ENCODE results near the gene PPP1R17. TPM values are rescaled to one million over a fixed set of nuclear protein-coding genes. Genes with fewer than 3 reads are reported as not detected.

The PPP1R17 gene
- total and polyA plus RNA-seq, 5 experiments from 2014 or later, result not detected

- POLR2A ChIA-PET, result no interaction called here
- H3K36me3 Mint-ChIP-seq, result no peaks in the 10 kb centered on the region
- peaks cover 0 to 10% (median 0%) of the 10 kb centered on the region in 9 donors for H3K9me3 Mint-ChIP-seq
- H3K27ac Mint-ChIP-seq, result no peak overlapping the region
- DNase-seq (no peak), ATAC-seq (no peak)
- H3K27me3 Mint-ChIP-seq, result peaks cover 0 to 2% (median 0%) of the 10 kb centered on the region in 5 donors
- no peaks in the 10 kb centered on the region for H3K4me1 Mint-ChIP-seq
- no peak overlapping the region for H3K4me3 Mint-ChIP-seq
Measured at GRCh38 chr7:31679574-31680305, 7.3 kb upstream of the PPP1R17 start.

- ATAC-seq (no peak), DNase-seq (no peak)
- POLR2A ChIA-PET, result no interaction called here
- no peaks in the 10 kb centered on the region for H3K36me3 Mint-ChIP-seq
- peaks cover 0 to 4% (median 0%) of the 10 kb centered on the region in 4 donors for H3K4me1 Mint-ChIP-seq
- no peak overlapping the region for H3K27ac Mint-ChIP-seq
- H3K27me3 Mint-ChIP-seq, result peaks cover 0 to 1% (median 0%) of the 10 kb centered on the region in 5 donors
- H3K9me3 Mint-ChIP-seq, result peaks cover 0 to 10% (median 2%) of the 10 kb centered on the region in 9 donors
- H3K4me3 Mint-ChIP-seq, result no peak overlapping the region
Measured at GRCh38 chr7:31683445-31684225, 3.4 kb upstream of the PPP1R17 start.

- DNase-seq (no peak), ATAC-seq (no peak)
- Mint-ChIP-seq H3K9me3 (peaks cover 0 to 5% (median 0%) of the 10 kb centered on the region in 9 donors), H3K4me1 (peaks cover 0 to 4% (median 0%) of the 10 kb centered on the region in 4 donors), H3K4me3 (peak overlapping the region in 1 of 10 donors; percentile 52), H3K27ac (no peak overlapping the region), H3K36me3 (no peaks in the 10 kb centered on the region), H3K27me3 (peaks cover 0 to 1% (median 0%) of the 10 kb centered on the region in 5 donors)
- POLR2A ChIA-PET, result no interaction called here
Measured at GRCh38 chr7:31688372-31688771, 1.4 kb downstream of the PPP1R17 start.

GRCh38 chr7:31688996-31689395, 2.0 kb downstream of the PPP1R17 start:
- no peaks in the 10 kb centered on the region for H3K36me3 Mint-ChIP-seq
- H3K4me1 Mint-ChIP-seq, result peaks cover 0 to 4% (median 0%) of the 10 kb centered on the region in 4 donors

GRCh38 chr7:31690935-31691334, 3.9 kb downstream of the PPP1R17 start:
- DNase-seq, result no peak
- H3K4me1 Mint-ChIP-seq, result peaks cover 0 to 4% (median 0%) of the 10 kb centered on the region in 4 donors
- ATAC-seq, result no peak
- POLR2A ChIA-PET, result no interaction called here
- no peak overlapping the region for H3K27ac Mint-ChIP-seq
- no peak overlapping the region for H3K4me3 Mint-ChIP-seq
- H3K36me3 Mint-ChIP-seq, result no peaks in the 10 kb centered on the region
- H3K9me3 Mint-ChIP-seq, result peaks cover 0 to 20% (median 0%) of the 10 kb centered on the region in 9 donors
- peaks cover 0 to 6% (median 0%) of the 10 kb centered on the region in 5 donors for H3K27me3 Mint-ChIP-seq

More at GRCh38 chr7:31688996-31689395, 2.0 kb downstream of the PPP1R17 start:
- POLR2A ChIA-PET, result no interaction called here
- Mint-ChIP-seq H3K4me3 (no peak overlapping the region), H3K27ac (no peak overlapping the region), H3K9me3 (peaks cover 0 to 9% (median 0%) of the 10 kb centered on the region in 9 donors), H3K27me3 (peaks cover 0 to 1% (median 0%) of the 10 kb centered on the region in 5 donors)
- ATAC-seq (no peak), DNase-seq (no peak)

GRCh38 chr7:31692451-31692850, 5.4 kb downstream of the PPP1R17 start:
- H3K9me3 Mint-ChIP-seq, result peaks cover 0 to 20% (median 0%) of the 10 kb centered on the region in 9 donors
- no peak overlapping the region for H3K27ac Mint-ChIP-seq
- H3K36me3 Mint-ChIP-seq, result no peaks in the 10 kb centered on the region
- H3K4me3 Mint-ChIP-seq, result no peak overlapping the region
- POLR2A ChIA-PET, result no interaction called here
- ATAC-seq, result no peak
- peaks cover 0 to 4% (median 0%) of the 10 kb centered on the region in 4 donors for H3K4me1 Mint-ChIP-seq
- DNase-seq, result no peak
- peaks cover 0 to 6% (median 0%) of the 10 kb centered on the region in 5 donors for H3K27me3 Mint-ChIP-seq

GRCh38 chr7:31692871-31693270, 5.9 kb downstream of the PPP1R17 start:
- H3K4me3 Mint-ChIP-seq, result no peak overlapping the region
- ATAC-seq, result no peak
- H3K27me3 Mint-ChIP-seq, result peaks cover 0 to 6% (median 0%) of the 10 kb centered on the region in 5 donors

GRCh38 chr7:31695859-31696614, 9.0 kb downstream of the PPP1R17 start:
- H3K4me1 Mint-ChIP-seq, result no peaks in the 10 kb centered on the region
- no peaks in the 10 kb centered on the region for H3K36me3 Mint-ChIP-seq
- peaks cover 0 to 6% (median 0%) of the 10 kb centered on the region in 5 donors for H3K27me3 Mint-ChIP-seq
- no peak for DNase-seq
- no peak overlapping the region for H3K27ac Mint-ChIP-seq
- no peak overlapping the region for H3K4me3 Mint-ChIP-seq
- no peak for ATAC-seq
- POLR2A ChIA-PET, result no interaction called here
- H3K9me3 Mint-ChIP-seq, result peaks cover 0 to 20% (median 0%) of the 10 kb centered on the region in 9 donors

More at GRCh38 chr7:31692871-31693270, 5.9 kb downstream of the PPP1R17 start:
- no peak overlapping the region for H3K27ac Mint-ChIP-seq
- no peaks in the 10 kb centered on the region for H3K36me3 Mint-ChIP-seq
- POLR2A ChIA-PET, result no interaction called here
- peaks cover 0 to 20% (median 0%) of the 10 kb centered on the region in 9 donors for H3K9me3 Mint-ChIP-seq
- no peak for DNase-seq
- H3K4me1 Mint-ChIP-seq, result peaks cover 0 to 4% (median 0%) of the 10 kb centered on the region in 4 donors

GRCh38 chr7:31699050-31699449, 12.0 kb downstream of the PPP1R17 start:
- Mint-ChIP-seq H3K9me3 (peaks cover 0 to 19% (median 0%) of the 10 kb centered on the region in 9 donors), H3K4me3 (no peak overlapping the region), H3K27ac (no peak overlapping the region), H3K27me3 (peaks cover 0 to 6% (median 0%) of the 10 kb centered on the region in 5 donors), H3K4me1 (no peaks in the 10 kb centered on the region), H3K36me3 (no peaks in the 10 kb centered on the region)
- POLR2A ChIA-PET, result no interaction called here
- DNase-seq (no peak), ATAC-seq (no peak)

GRCh38 chr7:31702354-31702753, 15.3 kb downstream of the PPP1R17 start:
- ATAC-seq, result no peak
- Mint-ChIP-seq H3K27ac (no peak overlapping the region), H3K4me1 (no peaks in the 10 kb centered on the region), H3K27me3 (peaks cover 0 to 2% (median 0%) of the 10 kb centered on the region in 5 donors), H3K36me3 (no peaks in the 10 kb centered on the region), H3K9me3 (peaks cover 0 to 19% (median 0%) of the 10 kb centered on the region in 9 donors), H3K4me3 (no peak overlapping the region)
- no peak for DNase-seq
- POLR2A ChIA-PET, result no interaction called here

GRCh38 chr7:31705377-31705776, 18.4 kb downstream of the PPP1R17 start:
- Mint-ChIP-seq H3K9me3 (peaks cover 0 to 9% (median 2%) of the 10 kb centered on the region in 9 donors), H3K27me3 (peaks cover 0 to 2% (median 0%) of the 10 kb centered on the region in 5 donors), H3K36me3 (no peaks in the 10 kb centered on the region), H3K4me1 (no peaks in the 10 kb centered on the region), H3K4me3 (no peak overlapping the region), H3K27ac (no peak overlapping the region)
- POLR2A ChIA-PET, result no interaction called here
- DNase-seq (no peak), ATAC-seq (no peak)

- H3K27me3 Mint-ChIP-seq, result peaks cover 0 to 4% (median 0%) of the 10 kb centered on the region in 5 donors
- ATAC-seq (no peak), DNase-seq (no peak)
- H3K36me3 Mint-ChIP-seq, result no peaks in the 10 kb centered on the region
- peaks cover 0 to 3% (median 2%) of the 10 kb centered on the region in 9 donors for H3K9me3 Mint-ChIP-seq
- H3K4me1 Mint-ChIP-seq, result no peaks in the 10 kb centered on the region
- H3K27ac Mint-ChIP-seq, result no peak overlapping the region
- H3K4me3 Mint-ChIP-seq, result no peak overlapping the region
- POLR2A ChIA-PET, result no interaction called here
Measured at GRCh38 chr7:31707089-31707488, 20.1 kb downstream of the PPP1R17 start.
